Psoas muscle (tissue), 8 donors: ENCODE results near the gene QRFP. TPM values are rescaled to one million over a fixed set of nuclear protein-coding genes. Genes with fewer than 3 reads are reported as not detected.

ENCODE experiments used
- ATAC-seq, 4 donors: fragments of 200-7000 bp; cut with Tn5 transposase; one replicate each; pipeline ENCODE4 v1.9.1; 2020; ENCODE audit warnings: moderate library complexity in 3 of 4, mild to moderate bottlenecking in 2 of 4
- DNase-seq, 2 donors: peaks; one replicate each; pipeline ENCODE4 v3.0.0-alpha.2; 2020
- H3K27ac ChIP-seq: fragments of 200-600 bp; one replicate; pipeline ENCODE4 v1.8.0; 2022
- H3K27me3 ChIP-seq, 3 donors: fragments of 200-600 bp in 1 of 3; one replicate each; pipeline versions ENCODE4 v1.6.1 to v1.8.0; 2013 to 2022; ENCODE audit warnings: low read length in 2 of 3, mild to moderate bottlenecking in 2 of 3, moderate library complexity in 1 of 3; ENCODE audit not compliant: insufficient read depth in 3 of 3
- H3K36me3 ChIP-seq, 2 donors: fragments of 200-600 bp in 1 of 2; one replicate each; pipeline versions ENCODE4 v1.6.1 to v1.8.0; 2013 to 2022; ENCODE audit warnings: low read depth in 1 of 2, mild to moderate bottlenecking in 1 of 2, moderate library complexity in 1 of 2; ENCODE audit not compliant: insufficient read depth in 1 of 2
- H3K4me1 ChIP-seq: fragments of 200-600 bp; one replicate; pipeline ENCODE4 v1.8.0; 2022
- H3K4me3 ChIP-seq: fragments of 200-600 bp; one replicate; pipeline ENCODE4 v1.8.0; 2022; ENCODE audit warnings: mild to moderate bottlenecking
- H3K9me3 ChIP-seq: fragments of 200-600 bp; one replicate; pipeline ENCODE4 v1.8.0; 2022
- CTCF ChIP-seq: fragments of 200-600 bp; IDR thresholded peaks from one replicate; pipeline ENCODE4 v1.8.0; 2022; ENCODE audit warnings: antibody characterized with exemption
- WGBS, 3 donors: extraction: QIAGEN DNeasy Blood & Tissue Kit; methylation state at CpG; one replicate each; pipeline versions ENCODE4 v1.1.6 to v1.1.7; 2013; 5-methylcytosine and 5-hydroxymethylcytosine counted together
- intact Hi-C, 2 donors: fragments of 100-400 bp; cut with DNase I; formaldehyde crosslinking; loops; one replicate each; pipeline versions ENCODE4 v1.11.0 to v1.14.2; 2022
- polyA plus RNA-seq, 3 donors: library from polyadenylated mRNA; stranded (reverse); fragments of 200-250 nt; gene quantifications; one replicate each; pipeline ENCODE4 v1.2.3, GENCODE V29; 2013
- total RNA-seq, 4 donors: library from RNA; stranded (reverse); fragmentation: NEBNext Ultra II Directional in 2 of 4; extraction: Animal tissue kit (Norgen Biotek cat#: 25700) in 2 of 4; gene quantifications; one replicate each; pipeline versions ENCODE4 v1.2.1 to v1.2.4, GENCODE V29; 2021 to 2023
- donor health status: healthy with polysubstance abuse.
- donor health status: DM: no; HTN: no; CAD: no; lungs with moderate emphysema.
- donor health status: Bipolar disorder and iron deficiency.
- donor health status: healthy.
- donor health status: DM: yes; HTN: yes; CAD: no.
- donor health status: DM: no; HTN: no; CAD: no.
- donor health status: DM: no; HTN: no; CAD: no.
- donor health status: DM: yes; HTN: yes; CAD: no.

The QRFP gene
- total and polyA plus RNA-seq, 7 donors: 0.01 to 0.03 TPM; not detected in 5

GRCh38 chr9:130865921-130866320, 30.7 kb downstream of the QRFP start:
- ATAC-seq: no peak
- no peak overlapping the region for H3K4me3 ChIP-seq
- TF ChIP-seq CTCF: no peak
- DNase-seq: no peak
- H3K27ac ChIP-seq: no peak overlapping the region
- H3K27me3 ChIP-seq: no peaks in the 10 kb centered on the region
- 95 to 99% (median 96%) methylated on average over 3 of the region's 3 CpGs for WGBS, 3 donors
- no peaks in the 10 kb centered on the region for H3K9me3 ChIP-seq
- peaks cover 3 to 50% of the 10 kb centered on the region in 2 donors for H3K36me3 ChIP-seq
- intact Hi-C loops: loop anchor here (2.0 to 5.0 kb wide), 4 partner anchors 73 to 181 kb away; partner anchors contain the start of gene FIBCD1 (in 1 of the 2)
- peaks cover 31% of the 10 kb centered on the region for H3K4me1 ChIP-seq

- H3K4me1 ChIP-seq: peaks cover 31% of the 10 kb centered on the region
- no peak overlapping the region for H3K4me3 ChIP-seq
- intact Hi-C loops: loop anchor here (2.0 to 5.0 kb wide), 3 partner anchors 92 to 182 kb away; no protein-coding TSS in a partner anchor
- H3K27me3 ChIP-seq: no peaks in the 10 kb centered on the region
- no peak for ATAC-seq
- no peaks in the 10 kb centered on the region for H3K9me3 ChIP-seq
- H3K27ac ChIP-seq: no peak overlapping the region
- TF ChIP-seq CTCF: no peak
- H3K36me3 ChIP-seq: peaks cover 3 to 49% of the 10 kb centered on the region in 2 donors
- DNase-seq: no peak
- WGBS, 3 donors: 80 to 96% (median 87%) methylated on average over 6 of the region's 6 CpGs
Measured at GRCh38 chr9:130864541-130864940, 32.1 kb downstream of the QRFP start.

- 84 to 89% (median 87%) methylated on average over 23 of the region's 23 CpGs for WGBS, 3 donors
- Histone ChIP-seq H3K27ac (no peak overlapping the region), H3K9me3 (no peaks in the 10 kb centered on the region), H3K4me1 (peaks cover 24% of the 10 kb centered on the region), H3K4me3 (no peak overlapping the region), H3K27me3 (no peaks in the 10 kb centered on the region), H3K36me3 (peaks cover 3 to 44% of the 10 kb centered on the region in 2 donors)
- DNase-seq (no peak), ATAC-seq (no peak)
- intact Hi-C loops: loop anchor here (2.0 to 5.0 kb wide), 3 partner anchors 90 to 155 kb away; no protein-coding TSS in a partner anchor
- no peak for TF ChIP-seq CTCF
Measured at GRCh38 chr9:130862747-130863146, 33.9 kb downstream of the QRFP start.

GRCh38 chr9:130862217-130862616, 34.4 kb downstream of the QRFP start:
- Histone ChIP-seq H3K27ac (no peak overlapping the region), H3K36me3 (peaks cover 5 to 41% of the 10 kb centered on the region in 2 donors), H3K27me3 (no peaks in the 10 kb centered on the region), H3K4me3 (no peak overlapping the region), H3K9me3 (no peaks in the 10 kb centered on the region), H3K4me1 (peaks cover 24% of the 10 kb centered on the region)
- DNase-seq: no peak
- WGBS, 3 donors: 75 to 81% (median 75%) methylated on average over 8 of the region's 8 CpGs
- TF ChIP-seq CTCF: no peak
- ATAC-seq: no peak
- intact Hi-C loops: loop anchor here (2.0 to 5.0 kb wide), 3 partner anchors 90 to 155 kb away; no protein-coding TSS in a partner anchor
